ENCODE data around the gene PRCC. TPM values are rescaled to one million over a fixed set of nuclear protein-coding genes. Genes with fewer than 3 reads are reported as not detected.

The PRCC gene
- total and polyA plus RNA-seq, 2 of the 8 experiments (the other 6 are each of a cell fraction or from before 2014, with no cell fraction given), result 95.2 to 115 TPM

- Histone ChIP-seq H3K9me3 (ENCODE audit: insufficient read depth in 2 of 2, low read depth in 1 of 2, low read length in 1 of 2) (no peaks in the 10 kb centered on the region), H2BK20ac (ENCODE audit: low read length) (no peak overlapping the region), H3K9ac (replicated peaks in 1 of 4; ENCODE audit: extremely low read depth in 1 of 4, low read depth in 3 of 4, low read length in 3 of 4) (no peak overlapping the region), H3K4me1 (replicated peaks in 1 of 4; ENCODE audit: control insufficient read depth in 3 of 4, insufficient read depth in 4 of 4, low read length in 3 of 4) (no peaks in the 10 kb centered on the region; a peak in 3 of 7 replicates), H3K4me3 (ENCODE audit: extremely low read depth in 1 of 4, insufficient read depth in 2 of 4, low read depth in 3 of 4, low read length in 4 of 4) (no peak overlapping the region), H3K4me2 (ENCODE audit: insufficient read depth in 1 of 2, low read depth in 2 of 2, low read length in 2 of 2) (no peak overlapping the region), H4K91ac (replicated peaks; ENCODE audit: insufficient read length, low read length) (no peak overlapping the region), H2BK120ac (replicated peaks; ENCODE audit: low read depth, low read length) (no peak overlapping the region), H2BK5ac (ENCODE audit: low read depth, low read length) (no peak overlapping the region), H2AFZ (ENCODE audit: low read length) (no peak overlapping the region), H3K23ac (ENCODE audit: insufficient read length) (no peak overlapping the region), H3K18ac (ENCODE audit: extremely low read depth, low read length) (no peak overlapping the region), H3K27ac (ENCODE audit: low read depth, low read length) (no peak overlapping the region), H3K36me3 (ENCODE audit: control insufficient read depth in 2 of 4, insufficient read depth in 4 of 4, low read length in 3 of 4) (no peaks in the 10 kb centered on the region), H4K20me1 (replicated peaks in 1 of 2; ENCODE audit: control insufficient read depth in 1 of 2, insufficient read depth in 2 of 2, low read length in 2 of 2) (no peaks in the 10 kb centered on the region), H3K14ac (ENCODE audit: insufficient read length) (no peak overlapping the region), H3K79me1 (ENCODE audit: low read depth, low read length) (no peaks in the 10 kb centered on the region), H3K23me2 (ENCODE audit: low read depth, low read length) (no peaks in the 10 kb centered on the region), H2AK5ac (ENCODE audit: low read depth, low read length) (no peak overlapping the region), H2BK12ac (ENCODE audit: low read depth, low read length) (no peak overlapping the region), H2BK15ac (ENCODE audit: low read length) (no peak overlapping the region), H3K4ac (replicated peaks; ENCODE audit: insufficient read length, low read depth, low read length) (no peak overlapping the region), H3K79me2 (ENCODE audit: control insufficient read depth in 1 of 2, insufficient read depth in 2 of 2, low read length in 2 of 2) (no peaks in the 10 kb centered on the region), H3K56ac (replicated peaks; ENCODE audit: insufficient read length, low read depth, low read length) (no peak overlapping the region), H4K5ac (ENCODE audit: insufficient read length, low read depth, low read length) (no peak overlapping the region), H3K27me3 (replicated peaks in 1 of 4; ENCODE audit: control insufficient read depth in 3 of 4, extremely low read depth in 1 of 4, insufficient read depth in 3 of 4, low read length in 3 of 4) (peaks cover 0 to 11% (median 10%) of the 10 kb centered on the region in 4 experiments; a peak in 6 of 7 replicates), H4K8ac (ENCODE audit: extremely low read depth, insufficient read depth, low read length) (no peak overlapping the region)
- DNase-seq (ENCODE audit: low read depth in 1 of 2, low spot score in 2 of 2), result no peak
- ChIA-PET CTCF (ENCODE audit: partially characterized antibody) (interaction anchor here (0.7 to 31.8 kb wide), 13 partner anchors 9 to 118 kb away, joined by 3 to 491 read pairs (median 4); partner anchors contain the start of genes CRABP2, INSRR, NTRK1 and SH2D2A), POLR2A (ENCODE audit: partially characterized antibody) (interaction anchor here (1.2 to 2.0 kb wide), 4 partner anchors 7 to 56 kb away, joined by 3 to 6 read pairs (median 4); partner anchors contain the start of genes HDGF and NTRK1)
- 85% methylated on average over 2 of the region's 2 CpGs; no CpG with 5 or more reads in 1 of the 2 experiments for WGBS, 2 experiments (ENCODE audit: extremely low coverage in 1 of 2, insufficient coverage in 1 of 2, insufficient read length in 1 of 2, insufficient replicate concordance in 2 of 2, low coverage in 1 of 2, low lambda C conversion rate in 2 of 2, missing lambda C conversion rate in 1 of 2)
- no peak for FAIRE-seq
- no peak for TF ChIP-seq MAFK (IDR thresholded peaks at IDR 0.05; ENCODE audit: low read depth, low read length)
- TF ChIP-seq RBBP5 (IDR thresholded peaks at IDR 0.05; ENCODE audit: borderline replicate concordance, low read depth, low read length), result no peak
- no peak for TF ChIP-seq CTBP2 (IDR thresholded peaks at IDR 0.05; ENCODE audit: borderline replicate concordance, insufficient read depth, insufficient read length, low read length)
- TF ChIP-seq RAD21 (IDR thresholded peaks at IDR 0.05 in 1 of 2, conservative IDR thresholded peaks at IDR 0.05 in 1 of 2; ENCODE audit: low read depth in 2 of 2, low read length in 2 of 2), result no peak
- TF ChIP-seq BACH1 (IDR thresholded peaks at IDR 0.05; ENCODE audit: low read length), result no peak
- TF ChIP-seq ATF2 (IDR thresholded peaks at IDR 0.05; ENCODE audit: low read length), result no peak
- no peak for TF ChIP-seq TEAD4 (IDR thresholded peaks at IDR 0.05; ENCODE audit: low read depth, low read length)
- no peak for TF ChIP-seq KDM1A (IDR thresholded peaks at IDR 0.05; ENCODE audit: borderline replicate concordance, low read length)
- no peak for TF ChIP-seq KDM4A (IDR thresholded peaks at IDR 0.05; ENCODE audit: low read depth, low read length, severe bottlenecking)
Measured at GRCh38 chr1:156807627-156808026, 40.3 kb downstream of the PRCC start.
